ENCODE measurements around the gene MAST3.
"Not testable (repeated sequence)": the region's sequence is repeated elsewhere in the genome, so short reads cannot be mapped to it uniquely, and the experiment has no call there.

MAST3 gene

DNA sequence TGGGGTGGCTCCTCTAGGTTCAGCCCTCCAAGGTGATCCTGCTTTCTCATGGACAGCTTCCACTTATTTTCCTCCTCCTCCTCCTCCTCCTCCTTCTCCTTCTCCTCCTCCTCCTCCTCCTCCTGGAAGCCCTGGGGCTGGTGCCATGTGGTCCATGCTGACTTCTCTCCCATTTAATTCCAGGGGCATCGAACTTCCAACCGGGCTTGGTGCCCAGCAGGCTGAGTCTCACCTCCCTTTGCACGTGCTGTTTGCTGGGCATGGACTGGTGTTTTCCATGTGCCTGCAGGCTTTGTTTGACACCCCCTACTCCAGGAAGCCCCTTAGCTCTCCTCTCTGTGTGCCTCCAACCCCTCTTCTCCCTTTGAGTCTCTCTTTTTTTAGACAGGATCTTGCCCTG is 3.7 kb downstream of the MAST3 start:
- H3K4me3 ChIP-seq (ENCODE audit: low read depth, low read length) = no peak overlapping the region

GRCh38 chr19:18102916-18103542 is 5.5 kb downstream of the MAST3 start:
- TF ChIP-seq, protein P1, sequence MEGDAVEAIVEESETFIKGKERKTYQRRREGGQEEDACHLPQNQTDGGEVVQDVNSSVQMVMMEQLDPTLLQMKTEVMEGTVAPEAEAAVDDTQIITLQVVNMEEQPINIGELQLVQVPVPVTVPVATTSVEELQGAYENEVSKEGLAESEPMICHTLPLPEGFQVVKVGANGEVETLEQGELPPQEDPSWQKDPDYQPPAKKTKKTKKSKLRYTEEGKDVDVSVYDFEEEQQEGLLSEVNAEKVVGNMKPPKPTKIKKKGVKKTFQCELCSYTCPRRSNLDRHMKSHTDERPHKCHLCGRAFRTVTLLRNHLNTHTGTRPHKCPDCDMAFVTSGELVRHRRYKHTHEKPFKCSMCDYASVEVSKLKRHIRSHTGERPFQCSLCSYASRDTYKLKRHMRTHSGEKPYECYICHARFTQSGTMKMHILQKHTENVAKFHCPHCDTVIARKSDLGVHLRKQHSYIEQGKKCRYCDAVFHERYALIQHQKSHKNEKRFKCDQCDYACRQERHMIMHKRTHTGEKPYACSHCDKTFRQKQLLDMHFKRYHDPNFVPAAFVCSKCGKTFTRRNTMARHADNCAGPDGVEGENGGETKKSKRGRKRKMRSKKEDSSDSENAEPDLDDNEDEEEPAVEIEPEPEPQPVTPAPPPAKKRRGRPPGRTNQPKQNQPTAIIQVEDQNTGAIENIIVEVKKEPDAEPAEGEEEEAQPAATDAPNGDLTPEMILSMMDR (IDR thresholded peaks at IDR 0.05; ENCODE audit: low read depth, low read length) = no peak
- H3K4me3 ChIP-seq (ENCODE audit: low read depth, low read length) = no peak overlapping the region

More for the DNA sequence above, 3.7 kb downstream of the MAST3 start:
- TF ChIP-seq, protein P1 (IDR thresholded peaks at IDR 0.05; ENCODE audit: low read depth, low read length) = no peak

- peak overlapping the region; percentile 53 for H3K4me3 ChIP-seq (ENCODE audit: low read depth, low read length)
- TF ChIP-seq, protein P1 (IDR thresholded peaks at IDR 0.05; ENCODE audit: low read depth, low read length) = no peak
Measured at GRCh38 chr19:18104793-18105131, 7.2 kb downstream of the MAST3 start.

GRCh38 chr19:18105259-18105658 is 7.7 kb downstream of the MAST3 start:
- not testable (repeated sequence) for H3K4me3 ChIP-seq (ENCODE audit: low read depth, low read length)

DNA sequence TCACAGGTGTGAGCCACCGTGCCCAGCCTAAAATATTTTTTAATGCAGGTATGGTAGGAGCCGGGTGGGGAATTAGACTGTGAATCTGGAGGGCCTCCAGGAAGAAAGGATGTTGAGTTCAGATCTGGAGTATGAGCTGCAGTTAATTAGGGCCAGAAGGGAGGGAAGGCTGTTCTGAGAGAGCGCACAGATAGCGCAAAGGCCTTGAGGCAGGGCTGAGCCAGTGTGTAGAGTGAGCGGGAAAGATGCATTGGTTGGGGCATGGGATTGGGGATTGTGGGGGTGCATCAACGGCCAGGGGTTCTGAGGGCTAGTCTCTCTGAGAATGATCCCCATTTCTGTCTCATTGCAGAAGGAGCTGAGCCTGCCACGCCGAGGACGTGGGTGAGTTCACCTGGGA is 9.7 kb downstream of the MAST3 start:
- TF ChIP-seq, protein P1 (IDR thresholded peaks at IDR 0.05; ENCODE audit: low read depth, low read length) = no peak

DNA sequence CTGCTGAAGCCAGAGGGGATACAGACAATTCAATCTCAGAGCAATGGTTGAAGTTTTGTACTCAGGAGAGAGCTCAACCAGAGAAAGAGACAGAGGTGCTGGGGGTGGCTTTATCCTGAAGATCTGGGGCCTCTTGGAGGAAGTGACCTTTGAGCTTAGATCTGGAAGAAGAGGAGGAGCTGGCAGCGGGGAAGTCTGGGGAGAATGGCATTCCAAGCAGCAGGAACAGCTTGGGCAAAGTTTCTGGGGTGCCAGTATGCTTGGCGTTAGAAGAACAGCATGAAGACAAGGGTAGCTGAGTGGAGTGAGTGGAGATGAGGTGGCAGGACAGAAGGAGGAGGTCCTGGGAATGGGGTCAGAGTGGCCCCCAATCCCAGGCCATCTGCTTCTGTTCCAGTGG is 11.3 kb downstream of the MAST3 start:
- H3K4me3 ChIP-seq (ENCODE audit: low read depth, low read length) = no peak overlapping the region
- TF ChIP-seq, protein P1 (IDR thresholded peaks at IDR 0.05; ENCODE audit: low read depth, low read length) = no peak

More for the DNA sequence above, 9.7 kb downstream of the MAST3 start:
- no peak overlapping the region for H3K4me3 ChIP-seq (ENCODE audit: low read depth, low read length)

- TF ChIP-seq, protein P1 (IDR thresholded peaks at IDR 0.05; ENCODE audit: low read depth, low read length) = no peak
- peak overlapping the region; percentile 70 for H3K4me3 ChIP-seq (ENCODE audit: low read depth, low read length)
Measured at GRCh38 chr19:18109341-18109732, 11.8 kb downstream of the MAST3 start.
